A673 (cell line): ENCODE data around the gene SERPINH1.

Source experiments
- CTCF ChIP-seq: fragments of 300-800, 200-600 bp; sonication (generic); conservative IDR thresholded peaks from 2 replicates; pipeline ENCODE4 v1.5.1; 2017; ENCODE audit warnings: low read depth, mild to moderate bottlenecking, antibody characterized with exemption, low read length, moderate library complexity, mixed read lengths
- EZH2 ChIP-seq: fragments of 200-600 bp; sonication (generic); IDR thresholded peaks from 2 replicates; pipeline ENCODE4 v1.6.1; 2017; ENCODE audit warnings: borderline replicate concordance, low read depth, mild to moderate bottlenecking, mixed read lengths, antibody characterized with exemption, low read length; ENCODE audit not compliant: poor library complexity, severe bottlenecking

GRCh38 chr11:75567971-75568370 is 5.9 kb downstream of the SERPINH1 start:
- TF ChIP-seq CTCF, result no peak
- no peak for TF ChIP-seq EZH2
